ENCODE measurements around the gene UBXN6. TPM values are rescaled to one million over a fixed set of nuclear protein-coding genes. Genes with fewer than 3 reads are reported as not detected.

UBXN6 gene
- total and polyA plus RNA-seq, 2 experiments from 2014 or later, result 19.1 to 21.6 TPM

- TF ChIP-seq REST (IDR thresholded peaks at IDR 0.05; ENCODE audit: unreplicated experiment) (no peak), CTCF (conservative IDR thresholded peaks at IDR 0.05; ENCODE audit: low read depth in 2 of 2) (no peak), ZNF331 (CRISPR knock-in tag; IDR thresholded peaks at IDR 0.05; ENCODE audit: low read depth) (no peak)
These were observed 40.3 kb upstream of the UBXN6 start (continued) for GRCh38 chr19:4497770-4498389.

GRCh38 chr19:4496304-4496703, 38.7 kb upstream of the UBXN6 start:
- no peak overlapping the region for H3K27ac ChIP-seq (ENCODE audit: low read depth)
- H3K36me3 ChIP-seq (ENCODE audit: insufficient read depth), result peaks cover 16% of the 10 kb centered on the region; the same call in 1 of the 2 replicates
- H3F3A ChIP-seq (replicated peaks; ENCODE audit: low read depth), result 0 out of 2 replicates have a peak, but pooled peaks cover 7% of the 10 kb centered on the region
- no peaks in the 10 kb centered on the region for H3K9me2 ChIP-seq (ENCODE audit: insufficient read depth)
- no peaks in the 10 kb centered on the region; the same call in 1 of the 2 replicates for H4K20me1 ChIP-seq (replicated peaks; ENCODE audit: insufficient read depth)
- Mint-ChIP-seq H3K27me3 (ENCODE audit: insufficient read depth, low read depth, poor library complexity) (peaks cover 3% of the 10 kb centered on the region), H3K4me1 (no peaks in the 10 kb centered on the region), H3K27ac (no peak overlapping the region), H3K36me3 (ENCODE audit: low read depth) (peaks cover 25% of the 10 kb centered on the region), H3K9me3 (no peaks in the 10 kb centered on the region), H3K4me3 (no peak overlapping the region)
- no peak overlapping the region for H2AFZ ChIP-seq
- no peak overlapping the region for H3K4me2 ChIP-seq
- no peaks in the 10 kb centered on the region for H3K27me3 ChIP-seq (ENCODE audit: insufficient read depth)
- H3K79me2 ChIP-seq (replicated peaks; ENCODE audit: insufficient read depth), result no peaks in the 10 kb centered on the region
- ATAC-seq (no peak), DNase-seq (ENCODE audit: low spot score) (no peak)
- no peaks in the 10 kb centered on the region for H3K4me1 ChIP-seq (ENCODE audit: insufficient read depth)
- no peak for TF ChIP-seq NANOG (IDR thresholded peaks at IDR 0.05; ENCODE audit: borderline replicate concordance)
- no peak for TF ChIP-seq POLR2AphosphoS5 (IDR thresholded peaks at IDR 0.05; ENCODE audit: low read depth)
- TF ChIP-seq ZNF462 (CRISPR knock-in tag; IDR thresholded peaks at IDR 0.05), result no peak
- TF ChIP-seq EZH2phosphoT487 (IDR thresholded peaks at IDR 0.05; ENCODE audit: unreplicated experiment), result no peak
- H3K4me3 ChIP-seq, result no peak overlapping the region
